K562 (cell line): ENCODE results near the gene RPE65.

Experiments used
- ARID2 ChIP-seq: fragments of 450-650 bp; IDR thresholded peaks from 2 replicates; pipeline ENCODE4 v1.6.1; 2017; ENCODE audit warnings: antibody characterized with exemption, mild to moderate bottlenecking
- CTBP1 ChIP-seq: fragments of 450-650 bp; IDR thresholded peaks from 2 replicates; pipeline ENCODE4 v1.6.1; 2016; ENCODE audit warnings: borderline replicate concordance
- FOXM1 ChIP-seq, 2 experiments: fragments of 450-650 bp in 1 of 2; sonication (generic) in 1 of 2; formaldehyde crosslinking in 1 of 2; IDR thresholded peaks; 2 replicates each; pipeline versions ENCODE4 v1.6.1 to v1.9.0; 2017 to 2022; ENCODE audit warnings: low read depth in 2 of 2, mild to moderate bottlenecking in 2 of 2, missing genetic modification reagents in 1 of 2, moderate library complexity in 1 of 2
- HNRNPLL ChIP-seq: fragments of 200-400 bp; formaldehyde crosslinking; IDR thresholded peaks from 2 replicates; pipeline ENCODE4 v1.6.1; 2017; ENCODE audit warnings: low read length, low read depth, mild to moderate bottlenecking; ENCODE audit not compliant: poor library complexity, severe bottlenecking
- NRF1 ChIP-seq, 2 experiments: fragments of 450-650 bp; IDR thresholded peaks in 1 of 2; conservative IDR thresholded peaks in 1 of 2; 2 replicates each; pipeline ENCODE4 v1.6.1; 2014; ENCODE audit warnings: mild to moderate bottlenecking in 2 of 2
- TCFL5 ChIP-seq: fragments of 250-450 bp; sonication (Bioruptor Pico); conservative IDR thresholded peaks from 2 replicates; pipeline ENCODE4 v1.6.1; 2021; ENCODE audit warnings: mild to moderate bottlenecking, moderate library complexity, matching md5 sums
- TF ChIP-seq, protein P1 (sequence below), 3 experiments: IDR thresholded peaks in 2 of 3; conservative IDR thresholded peaks in 1 of 3; 2 replicates each; pipeline ENCODE4 v1.5.1; 2011 to 2012; ENCODE audit warnings: low read length in 3 of 3, mild to moderate bottlenecking in 3 of 3, control low read depth in 2 of 3, improper control_type of control experiment in 1 of 3, inconsistent platforms in 1 of 3, low read depth in 1 of 3, mixed read lengths in 1 of 3, moderate library complexity in 1 of 3; ENCODE audit not compliant: insufficient read depth in 2 of 3
- TF ChIP-seq, protein P2 (sequence below), 2 experiments: IDR thresholded peaks; 2 replicates each; pipeline ENCODE4 v1.6.1; 2012; ENCODE audit warnings: improper control_type of control experiment in 2 of 2, low read depth in 2 of 2, low read length in 2 of 2, borderline replicate concordance in 1 of 2

DNA sequence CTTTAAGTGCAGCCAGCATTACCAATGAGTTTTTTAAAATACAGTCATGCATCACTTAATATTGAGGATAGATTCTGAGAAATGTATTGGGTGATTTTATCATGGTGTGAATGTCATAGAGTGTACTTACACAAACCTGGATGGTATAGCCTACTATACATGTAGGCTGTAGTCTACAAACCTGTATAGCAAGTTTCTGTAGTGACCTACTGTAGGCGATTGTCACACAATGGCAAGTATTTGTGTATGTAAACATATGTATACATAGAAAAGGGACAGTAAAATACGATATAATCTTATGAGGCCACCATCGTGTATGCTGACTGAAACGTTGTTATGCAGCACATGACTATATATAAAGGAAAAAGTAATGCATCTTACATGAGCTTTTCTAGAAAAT is 48.2 kb downstream of the RPE65 start:
- TF ChIP-seq HNRNPLL, result no peak
- no peak for TF ChIP-seq FOXM1 (IDR thresholded peaks at IDR 0.05; ENCODE audit: low read depth)
- no peak for TF ChIP-seq FOXM1 (CRISPR knock-in tag; IDR thresholded peaks at IDR 0.05; ENCODE audit: low read depth)
- TF ChIP-seq, protein P1, sequence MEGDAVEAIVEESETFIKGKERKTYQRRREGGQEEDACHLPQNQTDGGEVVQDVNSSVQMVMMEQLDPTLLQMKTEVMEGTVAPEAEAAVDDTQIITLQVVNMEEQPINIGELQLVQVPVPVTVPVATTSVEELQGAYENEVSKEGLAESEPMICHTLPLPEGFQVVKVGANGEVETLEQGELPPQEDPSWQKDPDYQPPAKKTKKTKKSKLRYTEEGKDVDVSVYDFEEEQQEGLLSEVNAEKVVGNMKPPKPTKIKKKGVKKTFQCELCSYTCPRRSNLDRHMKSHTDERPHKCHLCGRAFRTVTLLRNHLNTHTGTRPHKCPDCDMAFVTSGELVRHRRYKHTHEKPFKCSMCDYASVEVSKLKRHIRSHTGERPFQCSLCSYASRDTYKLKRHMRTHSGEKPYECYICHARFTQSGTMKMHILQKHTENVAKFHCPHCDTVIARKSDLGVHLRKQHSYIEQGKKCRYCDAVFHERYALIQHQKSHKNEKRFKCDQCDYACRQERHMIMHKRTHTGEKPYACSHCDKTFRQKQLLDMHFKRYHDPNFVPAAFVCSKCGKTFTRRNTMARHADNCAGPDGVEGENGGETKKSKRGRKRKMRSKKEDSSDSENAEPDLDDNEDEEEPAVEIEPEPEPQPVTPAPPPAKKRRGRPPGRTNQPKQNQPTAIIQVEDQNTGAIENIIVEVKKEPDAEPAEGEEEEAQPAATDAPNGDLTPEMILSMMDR (IDR thresholded peaks at IDR 0.05 in 2 of 3, conservative IDR thresholded peaks at IDR 0.05 in 1 of 3; ENCODE audit: insufficient read depth in 2 of 3, low read depth in 1 of 3, low read length in 3 of 3), result no peak
- TF ChIP-seq, protein P2, sequence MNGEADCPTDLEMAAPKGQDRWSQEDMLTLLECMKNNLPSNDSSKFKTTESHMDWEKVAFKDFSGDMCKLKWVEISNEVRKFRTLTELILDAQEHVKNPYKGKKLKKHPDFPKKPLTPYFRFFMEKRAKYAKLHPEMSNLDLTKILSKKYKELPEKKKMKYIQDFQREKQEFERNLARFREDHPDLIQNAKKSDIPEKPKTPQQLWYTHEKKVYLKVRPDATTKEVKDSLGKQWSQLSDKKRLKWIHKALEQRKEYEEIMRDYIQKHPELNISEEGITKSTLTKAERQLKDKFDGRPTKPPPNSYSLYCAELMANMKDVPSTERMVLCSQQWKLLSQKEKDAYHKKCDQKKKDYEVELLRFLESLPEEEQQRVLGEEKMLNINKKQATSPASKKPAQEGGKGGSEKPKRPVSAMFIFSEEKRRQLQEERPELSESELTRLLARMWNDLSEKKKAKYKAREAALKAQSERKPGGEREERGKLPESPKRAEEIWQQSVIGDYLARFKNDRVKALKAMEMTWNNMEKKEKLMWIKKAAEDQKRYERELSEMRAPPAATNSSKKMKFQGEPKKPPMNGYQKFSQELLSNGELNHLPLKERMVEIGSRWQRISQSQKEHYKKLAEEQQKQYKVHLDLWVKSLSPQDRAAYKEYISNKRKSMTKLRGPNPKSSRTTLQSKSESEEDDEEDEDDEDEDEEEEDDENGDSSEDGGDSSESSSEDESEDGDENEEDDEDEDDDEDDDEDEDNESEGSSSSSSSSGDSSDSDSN (IDR thresholded peaks at IDR 0.05; ENCODE audit: borderline replicate concordance in 1 of 2, low read depth in 2 of 2, low read length in 2 of 2), result no peak
- no peak for TF ChIP-seq NRF1 (conservative IDR thresholded peaks at IDR 0.05 in 1 of 2, IDR thresholded peaks at IDR 0.05 in 1 of 2)
- no peak for TF ChIP-seq ARID2
- no peak for TF ChIP-seq TCFL5 (CRISPR knock-in tag)
- no peak for TF ChIP-seq CTBP1
